Psoas muscle (tissue), 8 donors: ENCODE results near the gene SH3GL2. TPM values are rescaled to one million over a fixed set of nuclear protein-coding genes. Genes with fewer than 3 reads are reported as not detected.

Source experiments
- ATAC-seq, 4 donors: fragments of 200-7000 bp; cut with Tn5 transposase; one replicate each; pipeline ENCODE4 v1.9.1; 2020; ENCODE audit warnings: moderate library complexity in 3 of 4, mild to moderate bottlenecking in 2 of 4
- DNase-seq, 2 donors: peaks; one replicate each; pipeline ENCODE4 v3.0.0-alpha.2; 2020
- H3K27ac ChIP-seq: fragments of 200-600 bp; one replicate; pipeline ENCODE4 v1.8.0; 2022
- H3K27me3 ChIP-seq, 3 donors: fragments of 200-600 bp in 1 of 3; one replicate each; pipeline versions ENCODE4 v1.6.1 to v1.8.0; 2013 to 2022; ENCODE audit warnings: low read length in 2 of 3, mild to moderate bottlenecking in 2 of 3, moderate library complexity in 1 of 3; ENCODE audit not compliant: insufficient read depth in 3 of 3
- H3K36me3 ChIP-seq, 2 donors: fragments of 200-600 bp in 1 of 2; one replicate each; pipeline versions ENCODE4 v1.6.1 to v1.8.0; 2013 to 2022; ENCODE audit warnings: low read depth in 1 of 2, mild to moderate bottlenecking in 1 of 2, moderate library complexity in 1 of 2; ENCODE audit not compliant: insufficient read depth in 1 of 2
- H3K4me1 ChIP-seq: fragments of 200-600 bp; one replicate; pipeline ENCODE4 v1.8.0; 2022
- H3K4me3 ChIP-seq: fragments of 200-600 bp; one replicate; pipeline ENCODE4 v1.8.0; 2022; ENCODE audit warnings: mild to moderate bottlenecking
- H3K9me3 ChIP-seq: fragments of 200-600 bp; one replicate; pipeline ENCODE4 v1.8.0; 2022
- WGBS, 3 donors: extraction: QIAGEN DNeasy Blood & Tissue Kit; methylation state at CpG; one replicate each; pipeline versions ENCODE4 v1.1.6 to v1.1.7; 2013; 5-methylcytosine and 5-hydroxymethylcytosine counted together
- intact Hi-C, 2 donors: fragments of 100-400 bp; cut with DNase I; formaldehyde crosslinking; loops; one replicate each; pipeline versions ENCODE4 v1.11.0 to v1.14.2; 2022
- polyA plus RNA-seq, 3 donors: library from polyadenylated mRNA; stranded (reverse); fragments of 200-250 nt; gene quantifications; one replicate each; pipeline ENCODE4 v1.2.3, GENCODE V29; 2013
- total RNA-seq, 4 donors: library from RNA; stranded (reverse); fragmentation: NEBNext Ultra II Directional in 2 of 4; extraction: Animal tissue kit (Norgen Biotek cat#: 25700) in 2 of 4; gene quantifications; one replicate each; pipeline versions ENCODE4 v1.2.1 to v1.2.4, GENCODE V29; 2021 to 2023
- TF ChIP-seq, protein P1 (sequence below): fragments of 200-600 bp; IDR thresholded peaks from one replicate; pipeline ENCODE4 v1.8.0; 2022; ENCODE audit warnings: antibody characterized with exemption
- donor health status: healthy with polysubstance abuse.
- donor health status: DM: no; HTN: no; CAD: no; lungs with moderate emphysema.
- donor health status: Bipolar disorder and iron deficiency.
- donor health status: healthy.
- donor health status: DM: yes; HTN: yes; CAD: no.
- donor health status: DM: no; HTN: no; CAD: no.
- donor health status: DM: no; HTN: no; CAD: no.
- donor health status: DM: yes; HTN: yes; CAD: no.

The SH3GL2 gene
- total and polyA plus RNA-seq, 7 donors: 0.08 TPM; not detected in 6

DNA sequence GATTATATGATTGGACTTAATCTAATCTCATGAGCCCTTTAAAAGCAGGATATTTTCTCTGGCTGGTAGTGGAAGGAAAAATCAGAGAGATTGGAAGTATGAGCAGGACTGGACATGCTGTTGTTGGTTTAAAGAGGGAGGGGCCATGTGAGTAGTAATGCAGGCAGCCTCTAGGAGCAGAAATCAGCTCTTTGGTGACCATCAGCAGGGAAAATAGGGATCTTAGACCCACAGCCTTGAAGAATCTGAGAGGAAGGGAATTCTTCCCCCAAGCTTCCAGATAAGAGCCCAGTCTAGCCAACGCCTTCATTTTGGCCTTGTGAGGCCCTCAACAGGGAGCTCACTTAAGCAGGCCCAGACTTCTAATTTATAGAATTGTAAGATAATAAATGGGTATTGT, 9.5 kb downstream of the SH3GL2 start:
- intact Hi-C loops: loop anchor here in 1 of 2 donors (10.0 kb wide), 1 partner anchor 46 kb away; no protein-coding TSS in a partner anchor

DNA sequence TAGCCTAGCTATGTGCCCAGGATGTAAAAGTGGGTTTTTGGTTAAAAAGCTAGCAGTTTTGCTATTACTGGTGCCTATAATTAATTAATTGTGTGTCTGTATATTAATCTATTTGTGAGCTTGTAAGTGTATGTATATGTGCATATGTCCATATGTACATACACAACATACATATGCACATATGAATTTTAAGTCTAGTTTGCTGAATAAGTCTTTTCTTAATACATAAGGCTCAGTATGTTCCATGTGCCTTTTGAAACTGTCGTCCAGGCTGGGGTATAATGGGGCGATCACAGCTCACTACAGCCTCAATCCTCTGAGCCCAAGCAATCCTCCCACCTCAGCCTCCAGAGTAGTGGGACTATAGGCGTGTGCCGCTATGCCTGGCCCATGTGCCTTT, 10.1 kb downstream of the SH3GL2 start:
- no peak for ATAC-seq
- WGBS, 3 donors: 88 to 94% (median 89%) methylated on average over 4 of the region's 4 CpGs
- DNase-seq: no peak

More for the DNA sequence above, 9.5 kb downstream of the SH3GL2 start:
- TF ChIP-seq, protein P1, sequence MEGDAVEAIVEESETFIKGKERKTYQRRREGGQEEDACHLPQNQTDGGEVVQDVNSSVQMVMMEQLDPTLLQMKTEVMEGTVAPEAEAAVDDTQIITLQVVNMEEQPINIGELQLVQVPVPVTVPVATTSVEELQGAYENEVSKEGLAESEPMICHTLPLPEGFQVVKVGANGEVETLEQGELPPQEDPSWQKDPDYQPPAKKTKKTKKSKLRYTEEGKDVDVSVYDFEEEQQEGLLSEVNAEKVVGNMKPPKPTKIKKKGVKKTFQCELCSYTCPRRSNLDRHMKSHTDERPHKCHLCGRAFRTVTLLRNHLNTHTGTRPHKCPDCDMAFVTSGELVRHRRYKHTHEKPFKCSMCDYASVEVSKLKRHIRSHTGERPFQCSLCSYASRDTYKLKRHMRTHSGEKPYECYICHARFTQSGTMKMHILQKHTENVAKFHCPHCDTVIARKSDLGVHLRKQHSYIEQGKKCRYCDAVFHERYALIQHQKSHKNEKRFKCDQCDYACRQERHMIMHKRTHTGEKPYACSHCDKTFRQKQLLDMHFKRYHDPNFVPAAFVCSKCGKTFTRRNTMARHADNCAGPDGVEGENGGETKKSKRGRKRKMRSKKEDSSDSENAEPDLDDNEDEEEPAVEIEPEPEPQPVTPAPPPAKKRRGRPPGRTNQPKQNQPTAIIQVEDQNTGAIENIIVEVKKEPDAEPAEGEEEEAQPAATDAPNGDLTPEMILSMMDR: no peak
- no peak for ATAC-seq
- Histone ChIP-seq H3K27ac (no peak overlapping the region), H3K4me3 (no peak overlapping the region), H3K36me3 (no peaks in the 10 kb centered on the region), H3K9me3 (no peaks in the 10 kb centered on the region), H3K4me1 (no peaks in the 10 kb centered on the region), H3K27me3 (peaks cover 0 to 2% (median 0%) of the 10 kb centered on the region in 3 donors)
- no peak for DNase-seq
- WGBS, 3 donors: 79 to 94% (median 93%) methylated on average over 1 of the region's 1 CpG

DNA sequence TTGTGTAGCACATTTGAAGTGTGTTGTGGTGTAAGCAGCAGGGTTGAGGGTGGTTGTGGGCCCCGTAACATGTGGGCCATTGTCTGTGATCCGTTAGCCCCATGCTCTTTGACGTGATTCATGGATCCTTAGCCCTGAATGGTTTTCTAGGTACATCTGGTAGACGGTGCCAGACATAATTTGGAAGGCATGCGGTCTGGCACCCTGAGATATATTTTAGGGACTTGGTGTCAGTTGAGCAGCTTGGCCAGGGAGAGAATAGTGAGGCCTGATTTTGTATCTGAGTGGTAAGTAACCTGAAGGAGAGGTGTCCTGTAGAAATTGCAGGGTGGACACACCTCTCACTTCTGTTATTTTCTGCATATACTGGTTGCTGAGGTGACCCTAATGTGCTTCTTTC, 10.9 kb downstream of the SH3GL2 start:
- Histone ChIP-seq H3K4me1 (no peaks in the 10 kb centered on the region), H3K36me3 (no peaks in the 10 kb centered on the region), H3K27ac (no peak overlapping the region), H3K4me3 (no peak overlapping the region), H3K27me3 (peaks cover 0 to 2% (median 0%) of the 10 kb centered on the region in 3 donors), H3K9me3 (no peaks in the 10 kb centered on the region)
- intact Hi-C loops: loop anchor here in 1 of 2 donors (10.0 kb wide), 1 partner anchor 45 kb away; no protein-coding TSS in a partner anchor
- TF ChIP-seq, protein P1: no peak
- 74 to 85% (median 80%) methylated on average over 5 of the region's 5 CpGs for WGBS, 3 donors
- no peak for ATAC-seq
- DNase-seq: no peak

More for the DNA sequence above, 10.1 kb downstream of the SH3GL2 start:
- Histone ChIP-seq H3K27me3 (peaks cover 0 to 2% (median 0%) of the 10 kb centered on the region in 3 donors), H3K4me3 (no peak overlapping the region), H3K4me1 (no peaks in the 10 kb centered on the region), H3K27ac (no peak overlapping the region), H3K9me3 (no peaks in the 10 kb centered on the region), H3K36me3 (no peaks in the 10 kb centered on the region)
- intact Hi-C loops: loop anchor here in 1 of 2 donors (10.0 kb wide), 1 partner anchor 46 kb away; no protein-coding TSS in a partner anchor
- TF ChIP-seq, protein P1: no peak

DNA sequence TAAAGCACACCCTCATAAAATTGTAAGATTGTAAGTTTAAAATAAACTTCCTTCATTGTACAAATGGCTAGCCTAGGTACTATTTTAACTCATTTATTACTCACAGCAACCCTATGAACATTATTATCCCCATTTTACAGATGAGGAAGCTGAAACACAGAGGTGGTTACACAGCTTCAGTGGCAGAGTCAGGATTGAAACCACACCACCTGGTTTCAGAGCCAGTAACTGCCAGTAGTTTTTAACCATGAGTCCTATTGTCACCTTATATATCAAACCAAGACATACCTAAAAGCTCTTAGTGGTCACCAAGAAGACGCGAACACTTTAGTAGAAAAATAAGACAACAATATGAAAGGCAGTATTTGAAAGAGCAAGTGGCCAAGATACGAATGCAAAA, 16.1 kb downstream of the SH3GL2 start:
- Histone ChIP-seq H3K9me3 (no peaks in the 10 kb centered on the region), H3K4me3 (no peak overlapping the region), H3K4me1 (no peaks in the 10 kb centered on the region), H3K27ac (no peak overlapping the region), H3K27me3 (no peaks in the 10 kb centered on the region), H3K36me3 (no peaks in the 10 kb centered on the region)
- WGBS, 3 donors: 90 to 95% (median 92%) methylated on average over 3 of the region's 3 CpGs
- no peak for DNase-seq
- intact Hi-C loops: no loop called here
- ATAC-seq: no peak
- TF ChIP-seq, protein P1: no peak

DNA sequence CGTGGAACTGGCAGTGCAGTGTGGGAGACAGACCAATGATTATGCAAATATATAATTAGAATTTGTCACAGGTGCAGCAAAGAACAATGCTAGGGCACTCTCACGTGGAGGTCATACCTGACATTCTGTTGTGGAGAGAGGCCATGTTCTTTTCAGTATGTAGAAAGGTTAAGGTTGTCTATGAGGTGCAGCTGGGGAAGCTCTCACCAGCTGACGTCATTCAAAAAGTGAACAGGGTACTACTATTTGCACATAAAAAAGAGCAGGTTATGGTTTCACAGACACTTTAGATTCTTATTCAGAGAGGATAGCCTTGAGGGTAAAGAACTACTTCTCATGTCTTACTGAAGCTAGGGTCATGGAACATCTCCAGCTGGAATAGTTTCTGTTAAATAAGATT, 19.1 kb downstream of the SH3GL2 start:
- H3K4me3 ChIP-seq: no peak overlapping the region
- no peak overlapping the region for H3K27ac ChIP-seq
- H3K36me3 ChIP-seq: no peaks in the 10 kb centered on the region
- 77 to 87% (median 80%) methylated on average over 3 of the region's 3 CpGs for whole genome bisulfite sequencing, 3 donors
- H3K4me1 ChIP-seq: no peaks in the 10 kb centered on the region
- H3K9me3 ChIP-seq: no peaks in the 10 kb centered on the region
- DNase-seq: no peak
- TF ChIP-seq, protein P1: no peak
- no peak for ATAC-seq
- no peaks in the 10 kb centered on the region for H3K27me3 ChIP-seq
- intact Hi-C loops: no loop called here
